T-helper 1 cell treated with Interleukin-12 subunit alpha and Interleukin-12 subunit beta and Interleukin-4 antibody, amounts not matched to agents 30 μg/mL and 1 μg/mL, for 36 hours (primary cell): ENCODE data around the gene ISL2.

ENCODE experiments used
- H3K27ac Mint-ChIP-seq: one replicate; pipeline ENCODE4 v1.8.0; 2021; ENCODE audit warnings: mild to moderate bottlenecking, mixed read lengths
- H3K27me3 Mint-ChIP-seq: one replicate; pipeline ENCODE4 v1.8.0; 2021; ENCODE audit warnings: low read depth, mixed read lengths
- H3K36me3 Mint-ChIP-seq: one replicate; pipeline ENCODE4 v1.8.0; 2021; ENCODE audit warnings: low read depth, mixed read lengths
- H3K4me1 Mint-ChIP-seq: one replicate; pipeline ENCODE4 v1.8.0; 2021; ENCODE audit warnings: low read depth, mixed read lengths
- H3K4me3 Mint-ChIP-seq: one replicate; pipeline ENCODE4 v1.8.0; 2021; ENCODE audit warnings: mild to moderate bottlenecking, moderate library complexity, mixed read lengths
- H3K9me3 Mint-ChIP-seq: one replicate; pipeline ENCODE4 v1.8.0; 2021; ENCODE audit warnings: mixed read lengths

ISL2 gene

GRCh38 chr15:76344893-76345582, 8.5 kb downstream of the ISL2 start:
- H3K4me3 Mint-ChIP-seq: peak overlapping the region; percentile 59
- peaks cover 70% of the 10 kb centered on the region for H3K27me3 Mint-ChIP-seq

DNA sequence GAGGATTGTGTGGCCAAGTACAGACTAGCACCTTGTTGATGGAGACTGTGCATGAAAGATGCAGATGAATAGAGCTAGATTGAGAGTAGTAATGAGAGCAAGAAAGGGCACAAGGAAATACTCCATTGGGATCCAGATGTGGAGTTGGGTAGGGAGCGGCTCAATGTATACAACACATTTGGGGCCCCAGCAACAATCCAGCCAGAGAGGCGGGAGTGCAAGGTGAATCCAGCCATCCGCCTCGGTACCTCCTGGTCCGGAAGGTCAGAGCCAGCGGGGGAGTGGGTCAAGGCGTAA, 9.0 kb downstream of the ISL2 start:
- Mint-ChIP-seq H3K4me3 (peak overlapping the region; percentile 59), H3K36me3 (peaks cover 13% of the 10 kb centered on the region), H3K27me3 (peaks cover 70% of the 10 kb centered on the region), H3K4me1 (peaks cover 16% of the 10 kb centered on the region), H3K27ac (peak overlapping the region; percentile 8), H3K9me3 (no peaks in the 10 kb centered on the region)

More at GRCh38 chr15:76344893-76345582, 8.5 kb downstream of the ISL2 start:
- H3K9me3 Mint-ChIP-seq: no peaks in the 10 kb centered on the region
- peak overlapping the region; percentile 8 for H3K27ac Mint-ChIP-seq
- peaks cover 13% of the 10 kb centered on the region for H3K36me3 Mint-ChIP-seq
- peaks cover 19% of the 10 kb centered on the region for H3K4me1 Mint-ChIP-seq

DNA sequence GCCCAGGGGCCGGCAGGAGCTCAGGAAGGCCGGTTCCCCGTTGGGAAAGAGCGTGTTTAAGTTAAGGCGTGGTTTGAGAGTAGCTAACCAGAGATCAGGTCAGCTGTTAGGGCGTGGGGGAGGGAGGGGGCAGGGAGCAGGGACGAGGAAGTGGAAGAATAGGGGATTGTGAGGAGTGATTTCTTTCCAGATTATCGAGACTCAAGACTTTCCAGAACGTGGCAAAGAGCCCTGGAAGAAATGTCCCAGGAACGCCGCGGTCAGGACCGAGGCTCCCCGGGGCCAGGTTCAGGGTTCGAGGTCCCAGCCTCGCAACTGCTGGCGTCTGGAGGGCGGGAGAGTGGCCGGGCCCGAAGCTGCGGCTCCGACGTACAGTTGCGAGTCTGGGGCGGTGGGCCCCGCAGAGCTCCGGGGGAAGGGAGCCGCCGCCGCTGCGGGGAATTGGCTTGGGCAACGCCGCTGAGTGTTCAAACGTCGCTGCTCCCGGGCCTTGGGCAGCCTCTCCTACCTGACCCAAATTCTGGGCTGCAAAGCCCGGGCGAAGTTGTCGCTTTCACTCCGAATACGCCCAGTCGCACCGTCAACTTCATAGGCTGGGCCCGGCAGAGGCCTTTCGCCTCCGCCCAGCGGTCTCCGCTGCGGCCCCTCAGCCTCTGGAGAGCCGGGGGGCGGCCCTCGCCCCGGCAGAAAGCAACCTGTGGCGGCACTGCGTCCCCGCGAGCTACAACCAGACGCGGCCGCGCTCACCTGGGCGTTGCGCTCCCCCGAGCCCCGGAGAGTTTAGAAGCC, 9.5 kb downstream of the ISL2 start:
- Mint-ChIP-seq H3K9me3 (no peaks in the 10 kb centered on the region), H3K4me1 (peaks cover 13% of the 10 kb centered on the region), H3K27ac (peak overlapping the region; percentile 8), H3K4me3 (peak overlapping the region; percentile 59), H3K27me3 (peaks cover 67% of the 10 kb centered on the region), H3K36me3 (peaks cover 13% of the 10 kb centered on the region)

GRCh38 chr15:76346669-76347481, 10.3 kb downstream of the ISL2 start:
- no peak overlapping the region for H3K4me3 Mint-ChIP-seq
- peaks cover 64% of the 10 kb centered on the region for H3K27me3 Mint-ChIP-seq
- no peaks in the 10 kb centered on the region for H3K9me3 Mint-ChIP-seq
- H3K27ac Mint-ChIP-seq: no peak overlapping the region
- peaks cover 13% of the 10 kb centered on the region for H3K36me3 Mint-ChIP-seq
- peaks cover 9% of the 10 kb centered on the region for H3K4me1 Mint-ChIP-seq

GRCh38 chr15:76347482-76348055, 11.0 kb downstream of the ISL2 start:
- Mint-ChIP-seq H3K36me3 (peaks cover 13% of the 10 kb centered on the region), H3K27ac (no peak overlapping the region), H3K4me1 (peaks cover 8% of the 10 kb centered on the region), H3K9me3 (no peaks in the 10 kb centered on the region), H3K27me3 (peaks cover 65% of the 10 kb centered on the region), H3K4me3 (no peak overlapping the region)

GRCh38 chr15:76349301-76350070, 12.9 kb downstream of the ISL2 start:
- H3K36me3 Mint-ChIP-seq: peaks cover 13% of the 10 kb centered on the region
- H3K9me3 Mint-ChIP-seq: no peaks in the 10 kb centered on the region
- no peak overlapping the region for H3K4me3 Mint-ChIP-seq
- H3K4me1 Mint-ChIP-seq: peaks cover 8% of the 10 kb centered on the region
- no peak overlapping the region for H3K27ac Mint-ChIP-seq
- H3K27me3 Mint-ChIP-seq: peaks cover 49% of the 10 kb centered on the region

DNA sequence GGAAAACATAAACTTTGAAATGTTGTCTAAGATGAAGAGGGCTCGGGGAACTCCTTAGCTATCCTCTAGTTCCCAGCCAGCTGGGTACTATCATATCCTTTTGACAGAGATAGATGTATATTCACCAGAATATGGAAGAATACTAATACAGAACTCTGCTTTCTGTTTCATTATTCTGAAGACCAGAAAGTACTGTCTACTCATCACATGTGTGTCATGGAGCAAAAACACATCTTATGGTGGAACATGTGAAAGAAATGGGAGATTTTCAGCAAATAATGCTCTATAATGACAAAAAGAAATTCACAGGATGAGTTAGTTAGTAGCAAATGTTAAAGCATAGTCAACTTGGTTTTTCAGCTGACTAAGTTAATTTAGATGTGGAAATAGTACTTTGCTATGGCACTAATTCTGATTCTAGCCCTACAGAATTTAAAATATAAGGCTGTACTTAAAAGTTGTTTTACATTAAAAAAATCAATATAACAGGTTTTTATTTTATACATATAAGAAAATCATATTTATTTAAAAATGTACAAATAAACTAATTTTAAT, 16.5 kb downstream of the ISL2 start:
- Mint-ChIP-seq H3K9me3 (no peaks in the 10 kb centered on the region), H3K27ac (no peak overlapping the region), H3K27me3 (peaks cover 33% of the 10 kb centered on the region), H3K4me3 (no peak overlapping the region), H3K4me1 (no peaks in the 10 kb centered on the region), H3K36me3 (peaks cover 3% of the 10 kb centered on the region)

DNA sequence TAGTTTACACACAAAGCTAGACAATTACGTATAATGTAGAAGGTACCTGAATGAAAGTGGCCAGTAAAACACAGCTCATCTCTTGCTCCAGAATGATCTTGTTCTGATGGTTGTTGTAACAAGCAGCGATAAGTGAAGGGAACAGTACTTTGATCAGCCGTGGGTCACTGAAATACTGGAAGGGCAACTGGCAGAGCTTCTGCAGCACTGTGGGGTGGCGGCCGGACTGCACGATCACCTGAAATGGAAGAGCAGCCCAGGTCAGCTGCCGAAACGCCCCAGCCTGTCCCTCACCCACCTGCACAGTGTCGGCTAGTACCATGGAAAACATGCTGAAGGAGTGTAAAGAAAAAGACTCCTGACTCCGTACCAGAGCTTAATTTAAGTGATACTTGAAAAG, 17.3 kb downstream of the ISL2 start:
- Mint-ChIP-seq H3K27ac (no peak overlapping the region), H3K9me3 (no peaks in the 10 kb centered on the region), H3K36me3 (no peaks in the 10 kb centered on the region), H3K4me3 (no peak overlapping the region), H3K27me3 (peaks cover 26% of the 10 kb centered on the region), H3K4me1 (no peaks in the 10 kb centered on the region)

GRCh38 chr15:76354823-76355440, 18.4 kb downstream of the ISL2 start:
- H3K4me1 Mint-ChIP-seq: no peaks in the 10 kb centered on the region
- no peaks in the 10 kb centered on the region for H3K9me3 Mint-ChIP-seq
- no peaks in the 10 kb centered on the region for H3K36me3 Mint-ChIP-seq

DNA sequence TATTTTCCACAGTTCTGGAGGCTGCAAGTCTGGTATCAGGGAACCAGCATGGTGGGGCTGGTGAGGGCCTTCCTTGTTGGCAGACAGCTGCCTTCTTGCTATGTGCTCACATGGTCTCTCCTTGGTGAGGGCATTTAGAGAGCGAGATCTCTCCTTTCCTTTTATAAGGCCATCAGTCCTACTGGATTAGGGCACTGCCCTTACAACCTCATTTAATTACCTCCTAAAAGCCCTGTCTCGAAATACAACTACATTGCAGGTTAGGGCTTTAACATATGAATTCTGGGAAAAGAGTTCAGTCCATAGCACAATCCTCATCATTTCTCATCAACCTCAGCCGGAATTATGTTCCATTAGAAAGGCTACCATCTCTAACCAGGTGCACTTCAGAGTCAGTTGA, 21.9 kb downstream of the ISL2 start:
- Mint-ChIP-seq H3K4me3 (no peak overlapping the region), H3K9me3 (no peaks in the 10 kb centered on the region), H3K36me3 (no peaks in the 10 kb centered on the region), H3K4me1 (no peaks in the 10 kb centered on the region), H3K27me3 (peaks cover 10% of the 10 kb centered on the region), H3K27ac (no peak overlapping the region)

More at GRCh38 chr15:76354823-76355440, 18.4 kb downstream of the ISL2 start:
- no peak overlapping the region for H3K27ac Mint-ChIP-seq
- no peak overlapping the region for H3K4me3 Mint-ChIP-seq
- peaks cover 24% of the 10 kb centered on the region for H3K27me3 Mint-ChIP-seq

DNA sequence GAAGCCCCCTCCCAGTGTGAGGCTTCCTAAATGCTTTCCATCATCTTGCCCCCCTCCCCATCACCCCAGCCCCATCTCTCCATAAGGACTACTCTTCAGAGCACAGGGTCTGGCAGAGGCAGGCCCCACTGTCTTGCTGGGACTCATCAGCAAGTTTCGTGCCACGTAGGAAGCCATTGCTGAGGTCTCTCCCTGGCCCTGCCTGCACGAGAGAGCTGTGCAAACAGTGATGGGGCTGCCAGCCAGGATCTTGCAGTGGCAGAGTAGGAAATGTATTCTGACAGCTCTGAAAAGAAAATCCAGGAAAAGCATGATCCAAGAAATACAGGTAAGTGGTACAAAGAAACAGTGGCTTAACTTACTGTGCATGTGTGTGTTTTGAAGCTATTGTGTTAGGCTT, 22.6 kb downstream of the ISL2 start:
- Mint-ChIP-seq H3K4me3 (no peak overlapping the region), H3K36me3 (no peaks in the 10 kb centered on the region), H3K27me3 (peaks cover 10% of the 10 kb centered on the region), H3K9me3 (no peaks in the 10 kb centered on the region), H3K4me1 (no peaks in the 10 kb centered on the region), H3K27ac (no peak overlapping the region)

- Mint-ChIP-seq H3K36me3 (no peaks in the 10 kb centered on the region), H3K4me1 (no peaks in the 10 kb centered on the region), H3K27ac (no peak overlapping the region), H3K4me3 (no peak overlapping the region), H3K9me3 (no peaks in the 10 kb centered on the region), H3K27me3 (peaks cover 3% of the 10 kb centered on the region)
These were observed 23.8 kb downstream of the ISL2 start for GRCh38 chr15:76360416-76360815.

GRCh38 chr15:76363251-76363650, 26.7 kb downstream of the ISL2 start:
- Mint-ChIP-seq H3K4me1 (no peaks in the 10 kb centered on the region), H3K9me3 (no peaks in the 10 kb centered on the region), H3K27me3 (no peaks in the 10 kb centered on the region), H3K27ac (no peak overlapping the region), H3K4me3 (no peak overlapping the region), H3K36me3 (no peaks in the 10 kb centered on the region)
